Neural progenitor cell (in vitro differentiated cells): ENCODE results near the gene ADAMTS12.

Experiments used
- CTCF ChIP-seq: fragments of 200-600 bp; sonication (generic); IDR thresholded peaks from 2 replicates; pipeline ENCODE4 v1.5.1; 2017; ENCODE audit warnings: antibody characterized with exemption, mild to moderate bottlenecking
- EZH2 ChIP-seq: fragments of 200-600 bp; sonication (generic); IDR thresholded peaks from 2 replicates; pipeline ENCODE4 v1.6.1; 2017; ENCODE audit warnings: antibody characterized with exemption, mild to moderate bottlenecking, moderate library complexity
- EZH2phosphoT487 ChIP-seq: fragments of 200-600 bp; sonication (generic); IDR thresholded peaks from 2 replicates; pipeline ENCODE4 v1.6.1; 2017; ENCODE audit warnings: antibody characterized with exemption

GRCh38 chr5:33939556-33940262, 47.9 kb upstream of the ADAMTS12 start:
- no peak for TF ChIP-seq CTCF
- TF ChIP-seq EZH2phosphoT487: no peak
- no peak for TF ChIP-seq EZH2
